PC-3 (cell line): ENCODE results near the gene UMPS.

Experiments
- EZH2 ChIP-seq: fragments of 300-600 bp; sonication (generic); IDR thresholded peaks from one replicate; pipeline ENCODE4 v1.6.1; 2017; ENCODE audit warnings: antibody characterized with exemption, mild to moderate bottlenecking, low read length; ENCODE audit not compliant: unreplicated experiment
- TF ChIP-seq, protein P1 (sequence below): fragments of 300-600 bp; sonication (generic); conservative IDR thresholded peaks from 2 replicates; pipeline ENCODE4 v1.5.1; 2017; ENCODE audit warnings: antibody characterized with exemption, low read depth, mild to moderate bottlenecking, low read length

DNA sequence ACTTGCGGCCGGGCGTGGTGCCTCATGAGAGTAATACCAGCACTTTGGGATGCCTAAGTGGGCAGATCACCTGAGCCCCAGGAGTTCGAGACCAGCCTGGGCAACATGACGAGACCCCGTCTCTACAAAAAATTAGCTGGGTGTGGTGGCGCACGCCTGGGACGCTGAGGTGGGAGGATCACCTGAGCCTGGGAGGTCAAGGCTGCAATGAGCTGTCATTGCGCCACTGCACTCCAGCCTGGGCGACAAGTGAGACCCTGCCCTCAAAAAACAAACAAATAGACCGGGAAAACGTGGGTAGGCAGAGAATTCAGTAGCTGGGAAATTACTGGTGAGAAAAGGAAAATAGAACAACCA is 667 bp downstream of the UMPS start:
- TF ChIP-seq, protein P1, sequence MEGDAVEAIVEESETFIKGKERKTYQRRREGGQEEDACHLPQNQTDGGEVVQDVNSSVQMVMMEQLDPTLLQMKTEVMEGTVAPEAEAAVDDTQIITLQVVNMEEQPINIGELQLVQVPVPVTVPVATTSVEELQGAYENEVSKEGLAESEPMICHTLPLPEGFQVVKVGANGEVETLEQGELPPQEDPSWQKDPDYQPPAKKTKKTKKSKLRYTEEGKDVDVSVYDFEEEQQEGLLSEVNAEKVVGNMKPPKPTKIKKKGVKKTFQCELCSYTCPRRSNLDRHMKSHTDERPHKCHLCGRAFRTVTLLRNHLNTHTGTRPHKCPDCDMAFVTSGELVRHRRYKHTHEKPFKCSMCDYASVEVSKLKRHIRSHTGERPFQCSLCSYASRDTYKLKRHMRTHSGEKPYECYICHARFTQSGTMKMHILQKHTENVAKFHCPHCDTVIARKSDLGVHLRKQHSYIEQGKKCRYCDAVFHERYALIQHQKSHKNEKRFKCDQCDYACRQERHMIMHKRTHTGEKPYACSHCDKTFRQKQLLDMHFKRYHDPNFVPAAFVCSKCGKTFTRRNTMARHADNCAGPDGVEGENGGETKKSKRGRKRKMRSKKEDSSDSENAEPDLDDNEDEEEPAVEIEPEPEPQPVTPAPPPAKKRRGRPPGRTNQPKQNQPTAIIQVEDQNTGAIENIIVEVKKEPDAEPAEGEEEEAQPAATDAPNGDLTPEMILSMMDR: no peak
- no peak for TF ChIP-seq EZH2
